ENCODE results near the gene MAP2K5.
A peak's percentile ranks its signal among the peaks of the same experiment; 100 is the strongest.

MAP2K5 gene

GRCh38 chr15:67783303-67783702, 240.8 kb downstream of the MAP2K5 start:
- DNase-seq (ENCODE audit: low read depth in 2 of 2), result peak in 1 of 2 donors; percentile 15

GRCh38 chr15:67784090-67784781, 241.7 kb downstream of the MAP2K5 start:
- no peak for DNase-seq (ENCODE audit: low read depth in 2 of 2)

- DNase-seq (ENCODE audit: low read depth in 2 of 2), result no peak
Observed at GRCh38 chr15:67784856-67785430, 242.4 kb downstream of the MAP2K5 start.

GRCh38 chr15:67785431-67785830, 242.9 kb downstream of the MAP2K5 start:
- DNase-seq (ENCODE audit: low read depth in 2 of 2), result no peak

- DNase-seq (ENCODE audit: low read depth in 2 of 2), result no peak
Observed at GRCh38 chr15:67786646-67787045, 244.1 kb downstream of the MAP2K5 start.

GRCh38 chr15:67788986-67789385, 246.5 kb downstream of the MAP2K5 start:
- DNase-seq (ENCODE audit: low read depth in 2 of 2), result no peak

- DNase-seq (ENCODE audit: low read depth in 2 of 2), result no peak
Observed at GRCh38 chr15:67790610-67791319, 248.3 kb downstream of the MAP2K5 start.

GRCh38 chr15:67792250-67792942, 249.9 kb downstream of the MAP2K5 start:
- DNase-seq (ENCODE audit: low read depth in 2 of 2), result no peak

GRCh38 chr15:67794832-67795574, 252.5 kb downstream of the MAP2K5 start:
- no peak for DNase-seq (ENCODE audit: low read depth in 2 of 2)

- DNase-seq (ENCODE audit: low read depth in 2 of 2), result no peak
Observed at GRCh38 chr15:67796196-67797127, 254.0 kb downstream of the MAP2K5 start.

- DNase-seq (ENCODE audit: low read depth in 2 of 2), result no peak
Observed at GRCh38 chr15:67799801-67800205, 257.3 kb downstream of the MAP2K5 start.

- no peak for DNase-seq (ENCODE audit: low read depth in 2 of 2)
Observed at GRCh38 chr15:67801142-67801541, 258.6 kb downstream of the MAP2K5 start.

- DNase-seq (ENCODE audit: low read depth in 2 of 2), result no peak
Observed at GRCh38 chr15:67801926-67802914, 259.7 kb downstream of the MAP2K5 start.

GRCh38 chr15:67803299-67803698, 260.8 kb downstream of the MAP2K5 start:
- DNase-seq (ENCODE audit: low read depth in 2 of 2), result no peak

- no peak for DNase-seq (ENCODE audit: low read depth in 2 of 2)
Observed at GRCh38 chr15:67803996-67804843, 261.7 kb downstream of the MAP2K5 start.

GRCh38 chr15:67805008-67805665, 262.6 kb downstream of the MAP2K5 start:
- DNase-seq (ENCODE audit: low read depth in 2 of 2), result no peak

GRCh38 chr15:67805666-67806516, 263.4 kb downstream of the MAP2K5 start:
- DNase-seq (ENCODE audit: low read depth in 2 of 2), result no peak

Data from stimulated activated CD8-positive, alpha-beta memory T cell treated with anti-CD3 and anti-CD28 coated beads, Interleukin-2, amount 100 ng/mL, for 1 hour (primary cell).